Naive thymus-derived CD8-positive, alpha-beta T cell (primary cell): ENCODE measurements around the gene SYCP2. TPM values are rescaled to one million over a fixed set of nuclear protein-coding genes. Genes with fewer than 3 reads are reported as not detected.

Experiments used
- ATAC-seq, 2 donors: fragments of 150-1000 bp; cut with Tn5 transposase in 1 of 2; sonication (Bioruptor Pico), chemical (Tn5 transposase) in 1 of 2; 1 replicate in 1 of 2; 2 replicates in 1 of 2; pipeline ENCODE4 v1.10.0; 2021; ENCODE audit warnings: mild to moderate bottlenecking in 2 of 2, moderate library complexity in 2 of 2
- POLR2A ChIA-PET: fragments of 350-600 bp; sonication (Branson Sonifier 250); formaldehyde crosslinking; loops from one replicate; lab custom pipeline; 2021; ENCODE audit warnings: antibody characterized with exemption; lab: Charles Lee
- DNase-seq, 10 donors: peaks; one replicate each; pipeline versions ENCODE4 v3.0.0 to v3.0.0-alpha.2; 2020 to 2022
- H3K27ac Mint-ChIP-seq, 10 donors: one replicate each; pipeline ENCODE4 v1.8.0; 2020 to 2022; ENCODE audit warnings: mild to moderate bottlenecking in 10 of 10, mixed read lengths in 10 of 10, moderate library complexity in 4 of 10, inconsistent platforms in 1 of 10
- H3K27me3 Mint-ChIP-seq, 5 donors: one replicate each; pipeline ENCODE4 v1.8.0; 2021 to 2022; ENCODE audit warnings: mixed read lengths in 5 of 5
- H3K36me3 Mint-ChIP-seq, 3 donors: one replicate each; pipeline ENCODE4 v1.8.0; 2020 to 2022; ENCODE audit warnings: mixed read lengths in 3 of 3, mild to moderate bottlenecking in 2 of 3, inconsistent platforms in 1 of 3
- H3K4me1 Mint-ChIP-seq, 4 donors: one replicate each; pipeline ENCODE4 v1.8.0; 2021 to 2022; ENCODE audit warnings: mixed read lengths in 4 of 4
- H3K4me3 Mint-ChIP-seq, 10 donors: one replicate each; pipeline ENCODE4 v1.8.0; 2020 to 2022; ENCODE audit warnings: mild to moderate bottlenecking in 10 of 10, mixed read lengths in 10 of 10, moderate library complexity in 6 of 10, inconsistent platforms in 1 of 10
- H3K9me3 Mint-ChIP-seq, 9 donors: one replicate each; pipeline ENCODE4 v1.8.0; 2020 to 2022; ENCODE audit warnings: mixed read lengths in 9 of 9, mild to moderate bottlenecking in 3 of 9, inconsistent platforms in 1 of 9, moderate library complexity in 1 of 9
- polyA plus RNA-seq, 3 donors: library from polyadenylated mRNA; unstranded; fragments of 300-500 nt; fragmentation: Illumina TruSeq; gene quantifications; one replicate each; pipeline ENCODE4 v1.2.3, GENCODE V29; 2021
- total RNA-seq, 8 experiments: library from RNA in 2 of 8; stranded (reverse) in 2 of 8; gene quantifications; one replicate each; pipeline ENCODE4 v1.2.3 and lab custom pipeline; 2021 to 2026

SYCP2 gene
- total and polyA plus RNA-seq, 5 experiments from 2014 or later: 1.2 to 8.3 (median 1.9) TPM

DNA sequence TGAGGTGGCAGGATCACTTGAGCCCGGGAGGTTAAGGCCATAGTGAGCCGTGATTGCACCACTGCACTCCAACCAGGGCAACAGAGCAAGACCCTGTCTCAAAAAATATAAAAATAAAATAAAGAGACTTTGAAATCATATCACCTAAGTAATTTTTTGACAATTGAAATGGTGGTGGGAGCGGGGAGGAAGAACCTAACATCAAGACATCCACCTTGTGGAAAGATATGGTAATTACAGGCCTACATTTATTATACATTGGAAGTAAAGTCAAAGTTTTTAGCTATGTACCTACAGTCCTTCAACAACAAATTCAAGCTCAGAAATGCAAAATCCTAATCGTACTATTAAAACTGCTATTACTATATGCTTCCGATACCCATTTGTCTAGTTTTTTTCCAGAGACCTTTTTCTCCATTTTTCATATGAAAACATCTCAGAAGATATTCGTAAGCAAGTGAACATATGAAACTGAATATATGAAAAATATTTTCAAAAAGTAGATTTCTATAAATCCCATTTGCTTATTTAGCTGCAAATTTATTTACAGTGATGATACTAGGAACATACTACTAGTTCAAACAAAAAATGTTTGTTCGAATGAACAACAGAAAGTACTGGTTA, 83.3 kb downstream of the SYCP2 start:
- Mint-ChIP-seq H3K4me1 (no peaks in the 10 kb centered on the region), H3K9me3 (peaks cover 0 to 4% (median 0%) of the 10 kb centered on the region in 9 donors), H3K27me3 (peaks cover 0 to 4% (median 0%) of the 10 kb centered on the region in 5 donors), H3K36me3 (no peaks in the 10 kb centered on the region), H3K27ac (no peak overlapping the region), H3K4me3 (no peak overlapping the region)
- DNase-seq: no peak
- no peak for ATAC-seq
- POLR2A ChIA-PET: no interaction called here

DNA sequence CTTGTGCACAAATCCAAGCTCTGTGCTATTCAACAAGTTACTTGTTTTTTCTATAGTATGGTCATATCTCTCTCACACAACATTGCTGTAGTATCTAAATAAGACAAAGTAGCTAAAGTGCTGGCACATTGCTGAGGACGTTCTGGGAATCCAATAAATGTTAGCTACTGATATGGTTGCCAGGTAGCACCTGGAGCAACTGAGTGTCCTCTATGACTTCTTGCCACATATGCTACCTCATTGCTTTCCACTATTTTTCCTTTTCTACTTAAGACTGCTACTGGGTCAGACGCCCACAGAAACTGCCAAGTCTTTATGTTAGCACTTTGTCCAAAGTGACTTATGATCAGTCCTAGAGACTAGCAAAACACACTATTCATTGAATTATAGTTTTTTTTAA, 85.3 kb downstream of the SYCP2 start:
- no peak overlapping the region for H3K4me3 Mint-ChIP-seq

DNA sequence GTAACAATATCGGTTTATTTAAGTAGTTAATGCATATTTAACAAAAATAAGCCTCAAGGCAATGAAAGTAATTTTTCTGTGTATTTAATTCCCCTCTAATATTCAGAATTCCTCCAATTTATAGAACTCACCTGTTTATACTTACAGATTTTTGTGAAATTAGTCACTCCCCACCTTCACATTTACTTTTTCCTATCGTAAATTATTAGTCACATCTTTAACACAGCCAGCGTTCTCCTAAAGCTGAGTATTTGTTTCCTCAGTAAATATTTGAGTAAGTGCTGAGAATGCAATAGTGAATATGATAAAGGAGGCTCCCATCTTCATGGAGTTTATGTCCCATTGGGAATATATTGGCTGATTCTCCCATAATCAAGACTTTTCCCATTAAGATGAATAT, 88.0 kb downstream of the SYCP2 start:
- Mint-ChIP-seq H3K4me1 (no peaks in the 10 kb centered on the region), H3K9me3 (no peaks in the 10 kb centered on the region), H3K27me3 (peaks cover 0 to 12% (median 6%) of the 10 kb centered on the region in 5 donors), H3K27ac (no peak overlapping the region), H3K36me3 (no peaks in the 10 kb centered on the region), H3K4me3 (no peak overlapping the region)
- POLR2A ChIA-PET: no interaction called here
- no peak for DNase-seq
- no peak for ATAC-seq

More for the DNA sequence above, 85.3 kb downstream of the SYCP2 start:
- Mint-ChIP-seq H3K4me1 (no peaks in the 10 kb centered on the region), H3K9me3 (no peaks in the 10 kb centered on the region), H3K27me3 (peaks cover 0 to 8% (median 0%) of the 10 kb centered on the region in 5 donors), H3K27ac (no peak overlapping the region), H3K36me3 (no peaks in the 10 kb centered on the region)
- ATAC-seq: no peak
- POLR2A ChIA-PET: no interaction called here
- no peak for DNase-seq

DNA sequence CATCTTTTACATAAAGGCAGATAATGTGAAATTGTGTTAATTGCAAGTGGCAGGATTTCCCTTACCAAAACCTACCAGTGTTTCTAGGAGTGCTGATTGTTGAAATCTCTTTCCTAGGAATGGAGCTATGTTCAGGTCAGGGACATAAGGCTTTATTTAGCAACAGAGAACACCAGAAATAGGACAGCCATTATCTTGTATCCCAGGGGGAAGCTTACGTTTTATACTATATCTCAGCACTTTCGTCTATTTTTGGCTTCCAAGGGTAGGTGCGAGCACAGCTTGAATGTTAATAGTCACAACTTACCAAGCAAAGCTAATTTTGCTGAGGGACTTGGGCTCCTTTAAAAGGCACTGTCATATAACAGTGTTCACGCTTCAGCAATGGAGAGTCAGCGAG, 94.0 kb downstream of the SYCP2 start:
- H3K4me3 Mint-ChIP-seq: no peak overlapping the region
- ATAC-seq (no peak), DNase-seq (no peak)
- H3K27ac Mint-ChIP-seq: no peak overlapping the region
- POLR2A ChIA-PET: no interaction called here
- H3K4me1 Mint-ChIP-seq: peaks cover 0 to 12% (median 6%) of the 10 kb centered on the region in 4 donors
- H3K27me3 Mint-ChIP-seq: peaks cover 15 to 46% (median 24%) of the 10 kb centered on the region in 5 donors
- H3K9me3 Mint-ChIP-seq: no peaks in the 10 kb centered on the region
- no peaks in the 10 kb centered on the region for H3K36me3 Mint-ChIP-seq

DNA sequence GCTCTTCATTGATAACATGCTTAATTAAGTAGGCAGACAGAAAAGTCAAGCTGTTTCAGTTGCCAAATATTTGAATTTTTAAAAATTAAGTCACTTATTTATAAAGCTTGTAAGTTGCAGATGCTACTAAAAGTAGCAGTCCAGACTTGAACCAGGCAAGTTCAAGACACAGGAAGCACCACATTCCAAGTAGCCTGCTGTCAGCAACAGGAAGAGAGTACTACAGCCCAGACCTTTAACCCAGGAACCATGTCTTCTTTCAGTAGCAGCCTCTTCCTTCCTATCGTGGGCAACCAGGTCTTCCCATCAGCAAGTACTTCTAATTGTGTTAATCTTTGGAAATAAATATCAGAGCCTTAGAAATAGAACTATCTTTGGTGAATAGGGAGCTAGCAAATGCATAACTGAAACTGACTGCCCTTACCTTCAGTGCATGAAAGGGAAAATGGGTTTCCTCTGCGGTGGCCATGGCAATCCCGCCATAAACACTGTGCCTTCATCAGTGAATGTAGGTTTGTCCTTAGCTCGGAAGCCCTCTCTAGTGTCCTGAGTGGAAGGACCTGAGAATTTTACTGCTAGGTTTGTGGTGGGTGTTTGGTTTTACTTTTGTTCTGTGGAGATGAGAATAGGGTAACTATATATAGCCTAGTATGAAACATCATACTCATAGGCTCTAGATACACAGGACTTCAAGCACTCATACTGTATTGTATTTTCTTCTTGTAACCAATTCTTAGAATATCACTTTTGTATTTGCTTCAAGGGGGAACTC, 95.6 kb downstream of the SYCP2 start:
- POLR2A ChIA-PET: no interaction called here
- ATAC-seq: no peak
- Mint-ChIP-seq H3K4me1 (peaks cover 0 to 12% (median 6%) of the 10 kb centered on the region in 4 donors), H3K36me3 (no peaks in the 10 kb centered on the region), H3K9me3 (no peaks in the 10 kb centered on the region), H3K27ac (no peak overlapping the region), H3K27me3 (peaks cover 20 to 60% (median 29%) of the 10 kb centered on the region in 5 donors), H3K4me3 (no peak overlapping the region)
- no peak for DNase-seq

DNA sequence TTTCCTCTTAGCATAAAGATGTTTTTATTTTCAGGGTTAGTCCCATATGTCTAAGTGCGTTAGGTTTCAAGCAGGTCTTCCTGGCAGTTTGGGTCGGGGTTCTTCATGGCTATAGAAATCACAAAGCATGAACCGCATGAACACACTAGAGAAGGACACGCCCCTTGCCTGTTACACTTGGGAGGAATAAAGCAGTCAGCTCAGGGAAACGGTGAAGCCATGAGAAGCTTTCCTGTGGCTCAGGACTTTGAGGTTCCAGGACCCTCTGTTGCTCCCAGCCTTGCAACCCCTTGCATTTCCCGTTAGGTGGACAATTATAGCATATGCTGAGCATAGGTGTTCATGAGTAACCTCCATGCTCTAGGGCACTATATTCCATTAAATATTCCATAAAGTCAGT, 96.7 kb downstream of the SYCP2 start:
- Mint-ChIP-seq H3K27me3 (peaks cover 22 to 56% (median 33%) of the 10 kb centered on the region in 5 donors), H3K36me3 (no peaks in the 10 kb centered on the region), H3K4me3 (no peak overlapping the region)

DNA sequence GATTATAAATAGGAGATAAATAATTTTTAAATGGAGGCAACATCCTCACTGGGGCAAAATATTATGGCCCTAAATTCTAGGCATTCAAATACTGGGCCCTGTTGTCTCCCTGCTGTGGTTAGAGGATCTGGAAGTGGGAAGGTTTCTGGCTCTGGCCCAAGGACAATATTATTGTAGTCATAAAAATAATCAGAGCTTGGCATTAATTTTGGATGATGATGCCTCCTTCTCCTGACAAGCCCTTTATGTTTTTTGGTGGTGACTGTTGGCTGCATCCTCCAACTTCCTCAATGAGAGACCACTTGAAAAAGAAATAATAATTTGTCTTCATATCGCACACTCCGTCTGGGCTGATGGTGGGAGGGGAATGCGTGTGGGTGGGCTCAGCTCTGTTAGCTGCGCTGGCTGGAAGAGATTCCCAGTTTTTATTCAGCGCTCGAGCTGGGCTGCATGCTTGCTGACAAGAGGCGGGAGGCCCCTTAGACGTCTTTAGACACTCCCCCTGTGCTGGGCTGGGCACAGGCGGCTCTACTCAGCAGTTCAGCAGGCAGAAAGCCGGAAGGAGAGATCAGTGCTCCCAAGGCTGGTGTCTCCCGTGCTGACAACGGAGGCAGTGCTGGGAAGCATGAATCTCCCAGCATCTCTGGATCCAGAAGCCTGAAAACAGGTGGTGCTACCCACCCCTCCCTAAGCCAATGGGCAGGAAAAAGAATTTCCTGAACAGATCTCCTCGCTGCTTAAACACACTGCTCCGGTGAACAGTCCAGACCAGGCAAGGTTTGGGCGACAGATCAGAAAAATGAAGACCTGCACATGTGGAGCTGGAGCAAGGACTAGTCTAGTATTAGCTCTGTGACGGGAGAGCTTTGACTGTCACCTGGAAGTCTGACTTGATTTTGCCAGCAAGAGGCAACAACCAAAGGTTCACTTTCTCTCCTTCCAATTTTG, 97.7 kb downstream of the SYCP2 start:
- peak overlapping the region in 1 of 10 donors; percentile 31 for H3K27ac Mint-ChIP-seq
- no peak for DNase-seq
- peak in 1 of 2 donors; percentile 38 for ATAC-seq
- H3K4me3 Mint-ChIP-seq: peak overlapping the region in 2 of 10 donors; percentile 8 to 28
- H3K36me3 Mint-ChIP-seq: no peaks in the 10 kb centered on the region
- H3K9me3 Mint-ChIP-seq: no peaks in the 10 kb centered on the region
- POLR2A ChIA-PET: no interaction called here
- peaks cover 0 to 12% (median 6%) of the 10 kb centered on the region in 4 donors for H3K4me1 Mint-ChIP-seq
- peaks cover 22 to 47% (median 36%) of the 10 kb centered on the region in 5 donors for H3K27me3 Mint-ChIP-seq

More for the DNA sequence above, 96.7 kb downstream of the SYCP2 start:
- H3K9me3 Mint-ChIP-seq: no peaks in the 10 kb centered on the region
- no peak for DNase-seq
- peaks cover 0 to 12% (median 6%) of the 10 kb centered on the region in 4 donors for H3K4me1 Mint-ChIP-seq
- no peak overlapping the region for H3K27ac Mint-ChIP-seq
- POLR2A ChIA-PET: no interaction called here
- ATAC-seq: no peak

DNA sequence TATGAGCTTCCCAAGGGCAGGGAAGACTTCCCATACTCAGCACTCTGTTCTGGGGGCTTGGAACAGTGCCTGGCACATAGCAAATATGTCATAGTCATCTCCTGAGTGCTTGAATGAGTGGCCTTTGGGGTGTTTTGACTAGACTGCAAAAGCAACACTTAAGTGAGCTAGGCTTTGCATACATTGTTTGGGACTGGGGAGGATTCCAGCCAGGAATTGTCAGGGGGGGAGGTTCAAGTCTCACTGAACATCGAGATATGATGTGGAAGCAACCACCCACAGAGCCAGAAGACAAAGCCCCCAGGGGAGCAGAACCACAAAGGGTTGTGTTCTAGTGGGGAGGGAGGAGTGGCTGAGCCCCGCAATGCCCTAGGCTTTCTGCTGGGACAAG, 98.4 kb downstream of the SYCP2 start:
- peak overlapping the region in 1 of 10 donors; percentile 1 for H3K4me3 Mint-ChIP-seq

DNA sequence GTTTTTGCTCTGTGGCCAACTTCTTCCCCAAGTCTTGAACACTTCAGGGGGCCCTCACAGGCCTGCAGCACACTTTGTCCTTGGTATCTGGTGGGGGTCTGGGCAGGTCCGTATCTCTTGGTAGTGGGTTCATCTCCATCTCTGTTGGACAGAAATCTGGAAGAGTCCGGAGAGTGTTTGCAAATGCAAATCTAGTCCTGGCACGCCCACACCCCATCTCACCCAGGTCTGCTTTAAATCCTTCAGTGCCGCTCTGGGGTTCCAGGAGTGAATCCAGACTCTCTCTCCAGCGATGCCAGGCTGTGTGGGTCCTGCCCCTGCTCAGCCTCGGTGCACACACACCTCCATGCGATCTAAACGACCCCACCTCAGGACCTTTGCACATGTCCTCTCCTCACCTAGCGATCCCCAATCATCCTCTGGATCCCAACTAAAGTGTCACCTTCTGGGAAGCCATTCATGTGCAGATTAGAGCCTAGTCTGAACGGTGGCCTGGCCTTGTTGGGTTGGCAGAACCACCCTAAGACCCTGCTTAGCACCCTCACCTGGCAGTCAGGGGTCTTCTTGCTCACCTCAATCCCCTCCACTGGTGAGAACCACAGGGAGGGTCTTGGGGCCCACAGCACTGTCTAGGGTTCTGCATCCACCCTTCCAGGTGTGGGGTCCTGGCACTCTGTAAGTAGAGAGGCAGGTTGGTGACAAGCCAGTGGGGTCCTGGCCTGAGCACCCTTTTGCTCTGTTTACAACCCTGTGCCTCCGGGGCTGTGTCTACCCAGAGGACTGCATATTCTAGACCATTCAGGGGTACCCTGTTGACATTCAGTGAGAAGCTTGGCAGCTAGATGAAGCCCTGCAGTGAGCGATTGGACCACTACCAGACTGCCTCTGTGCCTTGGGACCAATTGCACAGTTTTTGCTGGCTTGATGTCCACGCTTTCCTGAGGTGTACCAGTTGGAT, 100.8 kb downstream of the SYCP2 start:
- POLR2A ChIA-PET: no interaction called here
- DNase-seq (peak in 1 of 10 donors; percentile 45), ATAC-seq (no peak)
- Mint-ChIP-seq H3K4me1 (peaks cover 0 to 12% (median 7%) of the 10 kb centered on the region in 4 donors), H3K27ac (no peak overlapping the region), H3K4me3 (no peak overlapping the region), H3K27me3 (peaks cover 29 to 50% (median 41%) of the 10 kb centered on the region in 5 donors), H3K9me3 (no peaks in the 10 kb centered on the region), H3K36me3 (no peaks in the 10 kb centered on the region)

More for the DNA sequence above, 98.4 kb downstream of the SYCP2 start:
- no peaks in the 10 kb centered on the region for H3K9me3 Mint-ChIP-seq
- no peak for ATAC-seq
- no peak for DNase-seq
- POLR2A ChIA-PET: no interaction called here
- H3K27ac Mint-ChIP-seq: peak overlapping the region in 2 of 10 donors; percentile 31 to 66
- H3K27me3 Mint-ChIP-seq: peaks cover 25 to 47% (median 41%) of the 10 kb centered on the region in 5 donors
- no peaks in the 10 kb centered on the region for H3K36me3 Mint-ChIP-seq
- H3K4me1 Mint-ChIP-seq: peaks cover 0 to 12% (median 6%) of the 10 kb centered on the region in 4 donors

DNA sequence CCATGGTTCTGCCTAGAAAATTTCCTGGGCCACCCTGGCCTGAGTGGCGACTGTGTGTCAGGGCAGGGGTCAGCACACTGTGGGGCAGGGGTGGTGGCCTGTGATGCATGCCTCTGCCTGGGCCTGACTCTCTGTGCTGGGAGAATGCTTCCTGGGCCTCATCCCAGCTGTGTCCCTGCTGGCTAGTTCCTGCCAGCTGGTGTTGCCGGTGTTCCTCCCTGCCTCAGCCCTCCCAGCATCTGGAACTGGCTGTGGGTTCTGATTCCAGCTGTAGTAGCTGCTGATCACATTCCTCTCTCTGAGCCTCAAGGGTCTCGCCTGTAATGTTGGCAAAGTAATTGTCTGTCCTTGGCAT, 101.5 kb downstream of the SYCP2 start:
- POLR2A ChIA-PET: no interaction called here
- peaks cover 28 to 50% (median 33%) of the 10 kb centered on the region in 5 donors for H3K27me3 Mint-ChIP-seq
- no peak for ATAC-seq
- no peaks in the 10 kb centered on the region for H3K9me3 Mint-ChIP-seq
- H3K36me3 Mint-ChIP-seq: no peaks in the 10 kb centered on the region
- no peak overlapping the region for H3K4me3 Mint-ChIP-seq
- no peak for DNase-seq
- H3K27ac Mint-ChIP-seq: no peak overlapping the region
- peaks cover 0 to 12% (median 7%) of the 10 kb centered on the region in 4 donors for H3K4me1 Mint-ChIP-seq

DNA sequence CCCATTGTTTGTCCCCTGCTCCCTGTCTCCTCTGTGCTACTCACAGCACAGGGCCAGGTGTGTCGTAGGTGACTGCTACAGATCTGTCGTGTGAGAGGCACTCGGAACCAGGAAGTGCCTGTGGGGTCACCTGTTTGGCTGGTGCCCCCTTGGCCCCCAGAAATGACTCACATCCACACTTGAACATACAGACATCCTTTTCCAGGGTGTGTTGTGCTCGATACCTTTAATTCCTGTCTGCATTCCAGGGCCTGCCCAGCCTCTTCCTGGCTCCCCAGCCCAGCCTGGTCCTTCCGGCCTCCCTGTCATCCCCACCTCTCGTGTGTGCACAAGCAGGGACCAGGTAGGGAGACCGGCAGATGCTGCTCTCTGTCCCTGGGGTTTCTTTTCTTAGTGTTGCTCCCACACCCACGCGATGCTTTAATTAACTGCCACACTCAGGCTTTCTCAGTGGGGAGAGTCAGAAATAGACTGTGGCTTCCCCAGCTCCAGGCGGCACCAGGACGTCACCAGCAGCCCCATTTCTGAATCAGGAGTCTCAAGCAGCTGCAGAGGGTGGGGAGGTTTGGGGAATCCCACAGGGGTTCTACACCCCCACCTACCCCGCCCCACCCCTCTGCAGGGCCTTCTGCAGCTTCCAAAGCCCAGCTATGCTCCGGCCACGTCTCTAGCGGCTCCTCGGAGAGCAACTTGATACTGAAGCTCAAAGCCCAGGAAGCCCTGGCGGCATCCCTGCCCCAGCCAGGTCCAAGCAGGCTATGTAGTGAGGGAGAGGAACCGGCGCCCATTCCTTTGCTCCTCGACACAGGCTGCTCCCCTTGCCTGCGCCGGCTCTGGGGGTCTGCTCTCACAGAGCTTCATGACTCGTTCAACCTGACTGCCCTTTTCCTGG, 102.2 kb downstream of the SYCP2 start:
- no peak overlapping the region for H3K27ac Mint-ChIP-seq
- POLR2A ChIA-PET: no interaction called here
- H3K9me3 Mint-ChIP-seq: no peaks in the 10 kb centered on the region
- no peak overlapping the region for H3K4me3 Mint-ChIP-seq
- H3K27me3 Mint-ChIP-seq: peaks cover 25 to 55% (median 32%) of the 10 kb centered on the region in 5 donors
- DNase-seq: no peak
- no peak for ATAC-seq
- H3K4me1 Mint-ChIP-seq: peaks cover 0 to 11% (median 7%) of the 10 kb centered on the region in 4 donors
- no peaks in the 10 kb centered on the region for H3K36me3 Mint-ChIP-seq
